Dendritic cell treated with granulocyte-macrophage colony-stimulating factor and Interleukin-4, amounts not matched to agents 40 ng/mL and 50 ng/mL, for 4 days (primary cell): ENCODE data around the gene ACTRT2.

Experiments used
- H3K27ac Mint-ChIP-seq: one replicate; pipeline ENCODE4 v1.8.0; 2022; ENCODE audit warnings: mild to moderate bottlenecking, mixed read lengths
- H3K27me3 Mint-ChIP-seq: one replicate; pipeline ENCODE4 v1.8.0; 2022; ENCODE audit warnings: mild to moderate bottlenecking, mixed read lengths
- H3K36me3 Mint-ChIP-seq: one replicate; pipeline ENCODE4 v1.8.0; 2022; ENCODE audit warnings: low read depth, mixed read lengths
- H3K4me1 Mint-ChIP-seq: one replicate; pipeline ENCODE4 v1.8.0; 2022; ENCODE audit warnings: low read depth, mixed read lengths
- H3K4me3 Mint-ChIP-seq: one replicate; pipeline ENCODE4 v1.8.0; 2022; ENCODE audit warnings: mild to moderate bottlenecking, moderate library complexity, mixed read lengths
- H3K9me3 Mint-ChIP-seq: one replicate; pipeline ENCODE4 v1.8.0; 2022; ENCODE audit warnings: mixed read lengths
- intact Hi-C: fragments of 100-400 bp; cut with micrococcal nuclease; formaldehyde crosslinking; loops from one replicate; pipeline ENCODE4 v1.15.0; 2022

The ACTRT2 gene

GRCh38 chr1:2988256-2988655 is 33.0 kb upstream of the ACTRT2 start:
- no peaks in the 10 kb centered on the region for H3K4me1 Mint-ChIP-seq
- no peaks in the 10 kb centered on the region for H3K36me3 Mint-ChIP-seq
- no peak overlapping the region for H3K27ac Mint-ChIP-seq
- intact Hi-C loops, result no loop called here
- no peaks in the 10 kb centered on the region for H3K27me3 Mint-ChIP-seq
- no peaks in the 10 kb centered on the region for H3K9me3 Mint-ChIP-seq
- no peak overlapping the region for H3K4me3 Mint-ChIP-seq

- Mint-ChIP-seq H3K4me1 (no peaks in the 10 kb centered on the region), H3K27me3 (no peaks in the 10 kb centered on the region), H3K36me3 (no peaks in the 10 kb centered on the region), H3K9me3 (peaks cover 8% of the 10 kb centered on the region), H3K4me3 (no peak overlapping the region), H3K27ac (no peak overlapping the region)
- intact Hi-C loops, result no loop called here
Measured at GRCh38 chr1:2989185-2989584, 32.1 kb upstream of the ACTRT2 start.

GRCh38 chr1:2989976-2990375 is 31.3 kb upstream of the ACTRT2 start:
- Mint-ChIP-seq H3K27ac (no peak overlapping the region), H3K27me3 (no peaks in the 10 kb centered on the region), H3K36me3 (no peaks in the 10 kb centered on the region), H3K4me1 (no peaks in the 10 kb centered on the region), H3K4me3 (no peak overlapping the region), H3K9me3 (peaks cover 11% of the 10 kb centered on the region)
- intact Hi-C loops, result no loop called here

- Mint-ChIP-seq H3K36me3 (no peaks in the 10 kb centered on the region), H3K4me3 (no peak overlapping the region), H3K27me3 (no peaks in the 10 kb centered on the region), H3K4me1 (no peaks in the 10 kb centered on the region), H3K9me3 (peaks cover 11% of the 10 kb centered on the region), H3K27ac (no peak overlapping the region)
- intact Hi-C loops, result no loop called here
Measured at GRCh38 chr1:2990376-2991115, 30.7 kb upstream of the ACTRT2 start.

- Mint-ChIP-seq H3K27me3 (peaks cover 2% of the 10 kb centered on the region), H3K4me3 (no peak overlapping the region), H3K27ac (no peak overlapping the region), H3K36me3 (no peaks in the 10 kb centered on the region), H3K9me3 (peaks cover 11% of the 10 kb centered on the region), H3K4me1 (no peaks in the 10 kb centered on the region)
- intact Hi-C loops, result no loop called here
Measured at GRCh38 chr1:2991753-2992495, 29.3 kb upstream of the ACTRT2 start.

GRCh38 chr1:2998503-2999100 is 22.7 kb upstream of the ACTRT2 start:
- Mint-ChIP-seq H3K4me3 (no peak overlapping the region), H3K36me3 (no peaks in the 10 kb centered on the region), H3K9me3 (peaks cover 9% of the 10 kb centered on the region), H3K4me1 (no peaks in the 10 kb centered on the region), H3K27ac (no peak overlapping the region), H3K27me3 (peaks cover 3% of the 10 kb centered on the region)
- intact Hi-C loops, result no loop called here

GRCh38 chr1:2999138-2999537 is 22.1 kb upstream of the ACTRT2 start:
- Mint-ChIP-seq H3K4me3 (no peak overlapping the region), H3K27ac (no peak overlapping the region), H3K9me3 (peaks cover 3% of the 10 kb centered on the region), H3K4me1 (no peaks in the 10 kb centered on the region), H3K36me3 (no peaks in the 10 kb centered on the region), H3K27me3 (peaks cover 3% of the 10 kb centered on the region)
- intact Hi-C loops, result no loop called here

- Mint-ChIP-seq H3K27ac (no peak overlapping the region), H3K4me3 (no peak overlapping the region), H3K36me3 (no peaks in the 10 kb centered on the region), H3K9me3 (no peaks in the 10 kb centered on the region), H3K27me3 (peaks cover 3% of the 10 kb centered on the region), H3K4me1 (no peaks in the 10 kb centered on the region)
- intact Hi-C loops, result no loop called here
Measured at GRCh38 chr1:2999571-2999970, 21.7 kb upstream of the ACTRT2 start.

- H3K4me3 Mint-ChIP-seq, result no peak overlapping the region
- intact Hi-C loops, result no loop called here
- no peaks in the 10 kb centered on the region for H3K4me1 Mint-ChIP-seq
- no peaks in the 10 kb centered on the region for H3K36me3 Mint-ChIP-seq
- no peaks in the 10 kb centered on the region for H3K9me3 Mint-ChIP-seq
- peaks cover 4% of the 10 kb centered on the region for H3K27me3 Mint-ChIP-seq
- H3K27ac Mint-ChIP-seq, result no peak overlapping the region
Measured at GRCh38 chr1:3000214-3000613, 21.1 kb upstream of the ACTRT2 start.

GRCh38 chr1:3000671-3001470 is 20.4 kb upstream of the ACTRT2 start:
- H3K36me3 Mint-ChIP-seq, result no peaks in the 10 kb centered on the region
- intact Hi-C loops, result no loop called here
- peaks cover 5% of the 10 kb centered on the region for H3K27me3 Mint-ChIP-seq
- H3K4me1 Mint-ChIP-seq, result no peaks in the 10 kb centered on the region
- H3K9me3 Mint-ChIP-seq, result no peaks in the 10 kb centered on the region
- H3K27ac Mint-ChIP-seq, result no peak overlapping the region
- no peak overlapping the region for H3K4me3 Mint-ChIP-seq

- no peaks in the 10 kb centered on the region for H3K36me3 Mint-ChIP-seq
- H3K4me3 Mint-ChIP-seq, result no peak overlapping the region
- no peak overlapping the region for H3K27ac Mint-ChIP-seq
- peaks cover 4% of the 10 kb centered on the region for H3K9me3 Mint-ChIP-seq
- H3K4me1 Mint-ChIP-seq, result no peaks in the 10 kb centered on the region
- intact Hi-C loops, result no loop called here
- H3K27me3 Mint-ChIP-seq, result peaks cover 3% of the 10 kb centered on the region
Measured at GRCh38 chr1:3001471-3002348, 19.6 kb upstream of the ACTRT2 start.

GRCh38 chr1:3002349-3003038 is 18.8 kb upstream of the ACTRT2 start:
- no peak overlapping the region for H3K4me3 Mint-ChIP-seq
- no peaks in the 10 kb centered on the region for H3K36me3 Mint-ChIP-seq
- intact Hi-C loops, result no loop called here
- H3K27me3 Mint-ChIP-seq, result peaks cover 3% of the 10 kb centered on the region
- no peaks in the 10 kb centered on the region for H3K4me1 Mint-ChIP-seq
- peaks cover 12% of the 10 kb centered on the region for H3K9me3 Mint-ChIP-seq
- H3K27ac Mint-ChIP-seq, result no peak overlapping the region
